Measurements from ENCODE around the gene GGPS1.
"Not testable (repeated sequence)": the region's sequence is repeated elsewhere in the genome, so short reads cannot be mapped to it uniquely, and the experiment has no call there.

The GGPS1 gene

GRCh38 chr1:235304549-235305451, 23.6 kb upstream of the GGPS1 start:
- peak; percentile 38 for DNase-seq (ENCODE audit: low spot score)

- no peak for DNase-seq (ENCODE audit: low spot score)
These were observed 20.9 kb upstream of the GGPS1 start for GRCh38 chr1:235307158-235308124.

GRCh38 chr1:235309206-235309605, 19.2 kb upstream of the GGPS1 start:
- not testable (repeated sequence) for DNase-seq (ENCODE audit: low spot score)

GRCh38 chr1:235313262-235313661, 15.1 kb upstream of the GGPS1 start:
- DNase-seq (ENCODE audit: low spot score): no peak

- DNase-seq (ENCODE audit: low spot score): no peak
These were observed 14.3 kb upstream of the GGPS1 start for GRCh38 chr1:235313931-235314678.

- DNase-seq (ENCODE audit: low spot score): no peak
These were observed 13.2 kb upstream of the GGPS1 start for GRCh38 chr1:235315173-235315572.

- no peak for DNase-seq (ENCODE audit: low spot score)
These were observed 12.6 kb upstream of the GGPS1 start for GRCh38 chr1:235315735-235316134.

- DNase-seq (ENCODE audit: low spot score): no peak
These were observed 11.2 kb upstream of the GGPS1 start for GRCh38 chr1:235317168-235317567.

GRCh38 chr1:235319255-235319654, 9.1 kb upstream of the GGPS1 start:
- DNase-seq (ENCODE audit: low spot score): no peak

GRCh38 chr1:235320521-235321179, 7.7 kb upstream of the GGPS1 start:
- DNase-seq (ENCODE audit: low spot score): no peak

- no peak for DNase-seq (ENCODE audit: low spot score)
These were observed 4.1 kb upstream of the GGPS1 start for GRCh38 chr1:235324296-235324695.

- peak; percentile 22 for DNase-seq (ENCODE audit: low spot score)
These were observed 3.2 kb upstream of the GGPS1 start for GRCh38 chr1:235325139-235325538.

- no peak for DNase-seq (ENCODE audit: low spot score)
These were observed 2.5 kb upstream of the GGPS1 start for GRCh38 chr1:235325854-235326253.

- peak; percentile 85 for DNase-seq (ENCODE audit: low spot score)
These were observed 1.4 kb upstream of the GGPS1 start for GRCh38 chr1:235326719-235327558.

- no peak for DNase-seq (ENCODE audit: low spot score)
These were observed 655 bp upstream of the GGPS1 start, which contains the start of gene ARID4B for GRCh38 chr1:235327559-235328270. TSS of gene ARID4B (minus strand) at chr1:235328179. CDS start at chr1:235326919, 1,260 bp downstream.

- peak; percentile 88 for DNase-seq (ENCODE audit: low spot score)
These were observed 951 bp downstream of the GGPS1 start for GRCh38 chr1:235329139-235329902.

- no peak for DNase-seq (ENCODE audit: low spot score)
These were observed 2.5 kb downstream of the GGPS1 start for GRCh38 chr1:235330918-235331285.

- DNase-seq (ENCODE audit: low spot score): no peak
These were observed 3.0 kb downstream of the GGPS1 start for GRCh38 chr1:235331401-235331800.

- DNase-seq (ENCODE audit: low spot score): peak; percentile 32
These were observed 8.5 kb downstream of the GGPS1 start for GRCh38 chr1:235336903-235337302.

Measured in NAMALWA (cell line).